NCI-H446 (cell line): ENCODE data around the gene NT5DC4.

Experiments
- DNase-seq, 2 experiments: peaks; one replicate each; lab custom pipeline; 2025; lab: John Stamatoyannopoulos, UW

Gene NT5DC4

DNA sequence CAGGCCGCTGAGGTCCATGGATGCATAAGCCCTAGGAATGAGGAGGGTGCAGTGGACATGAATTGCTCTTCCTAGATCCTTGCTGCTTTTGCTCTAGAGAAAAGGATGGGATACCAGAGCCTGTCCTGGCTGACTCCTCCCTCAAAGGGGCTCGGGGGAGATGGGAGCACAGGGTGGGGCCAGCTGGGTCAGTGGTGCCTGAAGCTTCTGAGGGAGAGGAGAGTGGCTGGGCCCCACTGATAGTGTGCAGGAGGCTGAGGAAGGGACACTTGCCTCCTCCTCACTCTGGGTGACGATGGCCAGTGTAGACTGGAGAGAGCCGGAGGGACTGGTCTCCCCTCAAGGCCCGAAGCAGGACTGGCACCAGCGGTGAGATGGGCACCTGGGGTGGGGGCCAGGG, at the start of gene NT5DC4:
TSS of gene NT5DC4 (plus strand) at position 236 of the 400 bp plus-strand sequence. CDS start at position 296, 60 bp downstream.
- DNase-seq: no peak

DNA sequence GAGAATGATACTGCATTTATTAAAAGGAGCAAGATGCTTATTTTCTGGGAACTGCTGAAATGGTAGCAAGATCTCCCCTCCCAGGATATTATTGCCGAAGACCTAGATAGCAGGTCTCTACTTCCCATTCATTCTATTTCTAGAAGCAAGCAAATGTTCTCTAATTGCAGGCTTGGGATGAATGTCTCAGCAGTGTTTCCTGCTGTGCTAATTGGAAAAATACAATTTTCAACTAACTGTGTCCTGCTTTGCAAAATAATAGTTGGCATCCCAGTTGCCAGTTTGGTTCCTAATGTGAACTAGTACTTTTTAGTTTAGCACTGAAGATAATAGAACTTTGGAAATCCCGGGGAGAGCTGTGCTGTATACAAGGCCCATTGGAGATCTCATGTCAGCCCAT, 49.0 kb upstream of the NT5DC4 start:
- no peak for DNase-seq

DNA sequence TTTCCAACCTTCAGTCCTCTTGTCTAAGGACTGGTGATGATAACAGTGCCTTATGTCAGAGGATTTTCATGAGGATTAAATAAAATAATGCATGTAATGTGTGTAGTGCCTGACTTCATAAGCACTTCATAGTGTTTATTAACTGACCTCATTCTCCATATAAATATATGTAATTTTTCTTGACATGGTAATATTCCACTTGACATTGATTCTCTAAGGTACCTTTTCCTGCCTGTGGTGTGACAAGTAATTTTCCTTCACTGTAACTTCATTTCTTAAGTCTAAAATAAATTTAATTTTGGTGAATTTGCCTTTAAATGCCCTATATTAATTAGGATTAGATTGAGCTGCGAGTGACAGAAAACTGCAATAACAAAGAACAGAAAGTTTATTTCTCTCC, 47.8 kb upstream of the NT5DC4 start:
- no peak for DNase-seq

DNA sequence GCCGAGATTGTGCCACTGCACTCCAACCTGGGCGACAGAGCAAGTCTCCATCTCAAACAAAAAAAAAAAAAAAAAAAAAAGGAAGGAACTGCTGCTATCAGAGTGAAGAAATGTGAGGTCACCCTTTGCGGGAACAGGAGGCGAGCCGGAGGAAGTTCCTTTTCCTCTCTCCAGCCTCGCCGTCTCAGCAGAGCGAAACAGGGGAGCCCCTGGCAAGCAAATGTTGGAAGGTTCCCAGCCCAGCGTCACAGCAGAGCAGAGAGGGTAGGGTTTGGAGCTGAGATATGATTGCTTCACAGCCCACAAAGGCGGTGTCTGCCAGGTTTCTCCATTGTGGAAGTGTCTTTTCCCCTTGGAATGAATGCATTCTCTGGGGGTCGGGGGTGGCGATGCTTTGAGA, 46.6 kb upstream of the NT5DC4 start:
- no peak for DNase-seq

DNA sequence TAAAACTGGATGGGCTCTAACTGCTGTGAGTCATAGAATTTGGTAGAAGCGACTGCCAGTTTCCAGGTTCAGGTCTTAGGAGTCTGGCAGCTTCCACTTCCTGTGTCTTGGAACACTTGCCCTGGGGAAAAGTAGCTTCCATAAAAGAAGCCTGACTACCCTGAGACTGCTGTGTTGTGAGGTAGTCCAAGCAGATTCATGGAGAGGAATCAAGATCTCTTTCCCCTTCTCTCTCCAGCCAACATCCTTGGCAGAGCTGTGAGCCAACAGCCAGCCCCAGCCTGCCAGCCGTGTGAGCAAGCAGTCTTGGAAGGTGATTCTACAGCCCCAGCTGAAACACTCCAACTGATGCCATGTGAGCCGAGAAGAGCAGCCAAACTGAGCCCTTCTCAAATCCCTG, 41.3 kb upstream of the NT5DC4 start:
- DNase-seq: peak; percentile 78 to 94

DNA sequence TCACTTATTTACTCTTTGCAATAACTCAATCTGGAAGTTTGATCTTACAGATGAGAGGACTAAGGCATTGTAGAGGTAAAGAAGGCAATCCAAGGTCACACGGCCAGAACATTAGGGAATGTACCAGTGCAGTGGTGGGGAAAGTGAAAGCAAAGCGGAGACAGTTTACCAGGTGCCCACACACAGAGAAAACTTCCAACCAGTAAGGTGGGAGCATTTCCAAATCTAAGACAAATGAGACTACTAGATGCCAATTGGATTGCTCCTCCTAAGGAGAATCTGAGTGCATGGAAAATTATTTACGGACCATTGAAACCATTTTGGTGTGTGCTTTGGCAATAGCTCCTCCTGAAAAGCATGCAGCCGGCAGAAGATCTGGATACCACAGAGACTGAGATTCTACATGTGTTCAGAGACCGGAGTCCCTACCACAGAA, 40.1 kb upstream of the NT5DC4 start:
- peak; percentile 76 to 87 for DNase-seq

DNA sequence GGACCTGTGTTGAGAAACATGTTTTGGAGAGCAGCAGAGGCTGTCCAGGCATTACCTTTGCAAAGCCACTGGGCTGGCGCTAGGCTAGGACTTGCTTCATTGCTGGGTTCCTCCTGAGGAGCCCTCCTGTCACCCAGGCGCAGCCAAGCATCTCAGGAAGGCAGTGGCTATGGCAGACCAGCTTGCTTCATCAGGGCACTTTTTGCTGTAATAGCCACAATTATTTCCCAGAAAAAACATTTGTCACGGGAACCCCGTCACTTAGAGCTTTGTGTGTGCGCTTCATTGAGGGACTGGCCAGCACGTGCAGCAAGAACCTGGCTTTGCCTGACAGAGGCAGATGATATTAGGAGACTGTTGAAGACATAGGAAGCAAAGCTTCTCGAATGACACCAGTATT, 38.7 kb upstream of the NT5DC4 start:
- no peak for DNase-seq

DNA sequence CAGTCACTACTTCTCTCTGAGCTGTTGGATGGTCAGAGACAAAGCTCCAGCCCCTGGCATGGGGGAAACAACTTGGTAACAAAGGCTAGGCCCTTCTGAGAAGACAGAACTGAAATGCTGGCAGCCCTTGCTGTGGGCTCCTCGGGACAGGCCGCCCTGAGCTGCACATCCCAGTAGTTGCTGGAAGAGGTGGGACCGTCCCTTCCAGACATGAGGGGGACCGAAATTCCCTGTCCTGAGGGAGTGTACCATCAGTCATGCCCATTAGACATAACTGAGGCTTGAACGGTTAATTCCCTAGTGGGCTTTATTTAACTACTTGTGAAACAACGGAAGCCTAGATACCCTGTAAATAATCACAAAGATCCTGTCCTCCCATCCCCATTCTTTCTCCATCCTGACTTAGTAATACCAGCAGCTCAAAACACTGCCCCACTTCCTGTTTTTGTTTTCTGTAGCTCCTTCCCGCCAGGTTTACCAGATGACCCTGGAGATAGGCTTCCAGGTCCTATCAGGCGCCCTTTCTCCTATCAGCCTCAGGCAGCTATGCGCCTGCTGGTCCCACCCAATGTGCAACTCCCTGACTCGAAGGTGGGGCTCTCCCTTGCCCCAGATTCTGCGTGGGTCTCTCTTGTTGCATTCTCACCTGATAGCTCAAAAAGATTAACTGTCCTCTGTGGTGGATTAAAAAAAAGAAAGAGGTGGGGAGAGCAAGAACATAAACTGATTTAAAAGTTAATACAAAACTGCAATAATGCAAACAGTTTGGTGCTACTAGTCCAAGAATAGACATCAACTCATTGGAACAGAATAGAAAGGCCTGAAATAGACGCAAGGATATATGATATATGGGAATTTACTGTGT, 37.0 kb upstream of the NT5DC4 start:
- no peak for DNase-seq

DNA sequence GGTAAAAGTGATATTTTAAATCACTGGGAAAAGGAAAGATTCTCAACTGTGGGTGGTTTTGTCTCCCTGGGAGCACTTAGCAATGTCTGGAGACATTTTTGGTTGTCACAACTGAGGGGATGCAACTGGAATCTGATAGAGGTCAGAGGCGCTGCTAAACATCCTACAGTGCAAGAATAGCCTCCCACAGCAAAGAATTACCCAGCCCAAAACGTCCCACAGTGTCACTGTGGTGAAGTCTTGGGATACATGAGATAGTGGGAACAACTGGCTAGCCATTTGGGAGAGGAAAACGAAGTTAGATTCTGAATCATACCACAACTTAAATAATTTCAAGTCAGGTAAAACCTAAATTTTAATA, 36.4 kb upstream of the NT5DC4 start:
- no peak for DNase-seq

DNA sequence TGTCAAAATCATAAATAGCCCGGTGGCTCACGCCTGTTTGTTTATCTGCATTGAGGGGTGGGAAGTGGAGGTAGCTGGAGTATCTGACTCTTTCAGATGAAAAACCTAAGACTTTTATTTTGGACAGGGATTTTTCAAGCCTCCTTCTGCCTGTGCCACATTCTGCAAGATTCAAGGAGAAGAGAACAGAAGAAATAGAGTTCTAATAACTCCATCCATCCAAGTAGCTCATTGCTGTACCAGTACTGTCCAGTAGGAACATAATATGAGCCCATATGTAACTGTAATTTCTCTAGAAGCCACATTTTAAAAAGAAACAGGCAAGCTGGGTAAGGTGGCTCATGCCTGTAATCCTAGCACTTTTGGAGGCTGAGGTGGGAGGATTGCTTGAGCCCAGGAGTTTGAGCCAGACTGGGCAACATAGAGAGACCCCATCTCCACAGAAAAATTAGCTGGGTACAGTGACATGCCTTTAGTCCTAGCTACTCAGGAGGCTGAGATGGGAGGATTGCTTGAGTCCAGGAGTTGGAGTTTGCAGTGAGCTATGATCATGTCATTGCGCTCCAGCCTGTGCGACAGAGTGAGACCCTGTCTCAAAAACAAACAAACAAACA, 35.4 kb upstream of the NT5DC4 start:
- DNase-seq: no peak

DNA sequence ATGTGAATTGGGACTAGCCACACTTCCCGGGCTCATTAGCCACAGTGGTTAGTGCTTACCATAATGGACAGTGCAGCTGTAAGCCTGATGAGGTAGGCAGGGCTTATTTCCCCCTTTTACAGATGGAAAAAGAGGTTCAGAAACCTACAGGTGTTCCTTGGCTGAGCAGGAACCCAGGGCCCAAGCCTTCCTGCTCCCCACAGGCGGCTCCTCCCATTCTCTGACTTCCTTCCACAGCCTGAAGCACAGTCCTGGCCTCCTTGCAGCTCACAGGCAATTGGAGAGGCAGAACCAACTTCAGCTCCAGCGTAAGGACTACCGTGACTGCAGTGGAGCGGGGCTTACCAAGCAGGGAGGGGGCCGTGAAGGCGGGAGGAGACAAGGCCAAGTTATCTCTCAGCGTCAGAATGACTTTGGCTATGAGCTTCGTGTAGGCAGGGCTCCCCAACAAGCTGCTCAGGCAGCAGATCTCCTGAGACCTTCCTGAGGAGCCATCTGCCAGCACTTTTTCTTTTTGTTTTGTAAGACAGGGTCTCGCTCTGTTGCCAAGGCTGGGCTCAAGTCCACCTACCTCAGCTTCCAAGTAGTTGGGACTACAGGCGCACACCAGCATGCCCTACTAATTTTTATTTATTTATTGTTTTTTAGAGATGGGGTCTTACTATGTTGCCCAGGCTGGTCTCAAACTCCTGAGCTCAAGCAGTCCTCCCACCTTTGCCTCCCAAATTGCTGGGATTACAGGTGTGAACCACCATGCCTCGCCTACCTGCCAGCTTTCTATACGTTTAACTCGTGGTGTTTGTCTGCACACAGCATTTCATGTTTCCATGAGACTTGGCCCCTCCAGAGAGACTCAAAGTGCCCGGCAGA, 34.2 kb upstream of the NT5DC4 start:
- peak; percentile 8 to 87 for DNase-seq

DNA sequence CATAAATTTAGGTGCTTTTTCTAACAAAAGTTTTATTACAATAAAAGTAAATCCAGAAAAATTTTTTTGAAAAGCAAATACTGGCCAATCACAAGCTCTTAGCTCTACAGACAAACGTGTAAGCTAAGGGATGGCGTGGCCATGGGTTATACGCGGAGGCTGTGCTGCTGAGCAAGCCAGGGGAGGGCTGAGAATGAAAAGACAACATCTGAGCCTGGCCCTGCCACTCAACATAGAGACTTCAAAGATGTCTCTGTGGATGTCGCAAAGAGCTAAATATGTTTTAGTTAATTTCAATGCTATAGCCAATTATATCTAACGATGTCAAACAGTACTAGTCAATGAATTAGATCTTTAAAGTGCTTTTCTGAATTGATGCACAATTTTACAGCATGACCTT, 33.3 kb upstream of the NT5DC4 start:
- no peak for DNase-seq

DNA sequence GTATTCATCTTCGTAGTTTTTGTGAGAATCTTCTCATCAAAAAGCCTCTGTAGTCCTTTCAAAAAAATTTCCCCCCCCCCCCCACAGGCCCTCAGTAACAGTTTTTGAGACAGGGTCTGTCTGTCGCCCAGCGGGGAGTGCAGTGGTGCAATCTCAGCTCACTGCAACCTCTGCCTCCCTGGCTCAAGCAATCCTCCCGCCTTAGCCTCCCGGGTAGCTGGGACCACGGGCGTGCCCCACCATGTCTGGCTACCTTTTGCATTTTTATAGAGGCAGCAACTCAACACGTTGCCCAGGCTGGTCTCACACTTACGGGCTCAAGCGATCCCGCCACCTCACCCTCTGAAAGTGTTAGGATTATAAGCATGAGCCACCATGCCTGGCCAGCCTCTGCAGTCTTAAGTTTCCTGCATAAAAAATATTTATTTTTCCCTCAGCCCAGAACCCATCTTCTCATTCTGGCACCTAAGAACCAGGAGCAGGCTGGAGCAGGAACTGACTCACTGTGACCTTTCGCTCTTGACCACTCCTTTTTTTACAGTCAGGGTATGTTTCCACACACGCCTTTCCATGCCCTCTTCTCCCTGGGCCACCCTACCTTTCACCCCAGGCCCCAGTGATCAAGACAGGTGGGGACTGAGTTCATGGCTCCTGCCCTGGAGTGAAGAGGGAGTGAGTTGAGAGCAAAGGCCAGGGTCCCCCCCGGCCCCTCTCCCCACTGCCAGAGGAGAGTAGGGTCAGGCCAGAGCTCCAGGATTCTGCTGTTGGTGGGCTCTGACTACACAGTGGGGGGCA, 32.5 kb upstream of the NT5DC4 start:
- DNase-seq: no peak

DNA sequence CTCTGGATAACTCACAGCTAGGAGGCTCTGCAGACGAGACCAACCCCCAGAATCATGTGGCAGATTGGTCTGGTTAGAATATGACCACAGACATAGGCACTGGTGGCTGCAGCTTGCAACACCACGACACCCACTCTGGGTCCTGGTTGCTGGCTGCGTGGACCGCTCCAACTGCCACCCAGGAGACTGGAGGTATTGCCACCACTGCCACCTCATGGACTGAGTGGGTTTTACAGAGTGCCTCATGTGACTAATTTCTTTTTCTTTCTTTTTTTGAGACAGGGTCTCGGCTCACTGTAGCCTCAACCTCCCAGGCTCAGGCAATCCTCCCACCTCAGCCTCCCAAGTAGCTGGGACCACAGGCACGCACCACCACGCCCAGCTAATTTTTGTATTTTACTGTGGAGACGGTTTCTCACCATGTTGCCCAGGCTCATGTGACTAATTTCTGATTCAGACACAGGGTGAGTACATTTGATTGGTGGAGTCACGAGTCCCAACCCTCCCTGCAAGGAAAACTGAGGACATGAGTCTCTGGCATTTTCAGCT, 29.9 kb upstream of the NT5DC4 start:
- DNase-seq: peak; percentile 36 to 61

DNA sequence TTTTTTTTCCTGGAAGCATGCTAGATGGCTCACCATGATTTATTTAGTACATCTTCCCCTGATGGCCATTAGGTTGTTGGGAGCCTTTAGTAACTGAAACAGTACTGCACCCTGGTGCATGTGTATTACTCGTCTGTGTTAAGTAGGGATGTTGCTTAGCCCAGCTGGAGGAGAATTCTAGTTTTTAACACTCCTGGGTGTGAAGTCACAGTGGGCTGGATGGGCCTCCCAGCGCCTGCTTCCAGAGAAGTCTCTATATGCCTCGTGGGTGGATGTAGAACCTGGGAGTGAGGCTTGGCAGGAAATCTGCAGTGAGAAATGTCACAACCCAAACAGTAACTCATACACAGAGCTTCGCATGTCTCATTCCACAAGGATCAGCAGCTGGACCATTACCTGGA, 28.9 kb upstream of the NT5DC4 start:
- no peak for DNase-seq

DNA sequence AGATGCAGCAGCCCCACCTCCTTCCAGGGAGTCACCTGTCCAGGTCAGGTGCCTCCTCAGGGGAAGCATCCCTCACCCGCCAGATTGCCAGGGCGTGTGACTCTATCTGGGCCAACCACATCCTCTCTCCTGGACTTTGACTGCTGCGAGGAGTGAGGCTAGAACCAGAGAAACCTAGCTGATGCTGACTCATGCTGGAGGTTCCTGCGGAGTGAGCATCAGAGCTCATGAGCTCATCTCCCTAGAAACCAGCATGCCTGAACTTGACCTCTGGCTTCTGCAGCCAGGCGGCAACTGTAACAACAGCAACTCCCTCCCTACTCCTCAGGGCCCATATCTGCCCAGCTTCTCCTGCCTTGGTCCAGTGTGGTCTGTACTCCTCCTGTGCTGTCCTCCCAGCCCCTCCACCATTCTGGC, 28.3 kb upstream of the NT5DC4 start:
- peak in 1 of 2 experiments; percentile 42 for DNase-seq

DNA sequence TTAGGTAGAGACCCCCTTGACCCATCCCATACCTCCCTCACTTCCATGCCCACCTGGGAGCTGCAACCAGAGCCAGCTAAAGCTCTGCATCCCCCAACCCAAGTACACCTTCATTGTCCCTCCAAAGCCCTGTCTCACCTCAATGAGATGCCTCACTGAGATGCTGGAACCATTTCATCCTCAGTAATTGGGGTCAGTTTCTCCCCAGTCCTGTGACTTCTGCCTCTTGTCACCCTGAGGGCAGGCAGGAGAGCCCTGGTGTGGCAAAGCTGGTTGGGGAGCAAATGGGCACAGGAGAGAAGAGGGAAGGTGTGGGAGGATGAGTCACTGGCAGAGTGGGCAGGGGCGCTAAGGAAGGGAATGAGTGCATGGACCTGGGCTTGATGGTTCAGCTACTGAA, 27.9 kb upstream of the NT5DC4 start:
- DNase-seq: no peak

DNA sequence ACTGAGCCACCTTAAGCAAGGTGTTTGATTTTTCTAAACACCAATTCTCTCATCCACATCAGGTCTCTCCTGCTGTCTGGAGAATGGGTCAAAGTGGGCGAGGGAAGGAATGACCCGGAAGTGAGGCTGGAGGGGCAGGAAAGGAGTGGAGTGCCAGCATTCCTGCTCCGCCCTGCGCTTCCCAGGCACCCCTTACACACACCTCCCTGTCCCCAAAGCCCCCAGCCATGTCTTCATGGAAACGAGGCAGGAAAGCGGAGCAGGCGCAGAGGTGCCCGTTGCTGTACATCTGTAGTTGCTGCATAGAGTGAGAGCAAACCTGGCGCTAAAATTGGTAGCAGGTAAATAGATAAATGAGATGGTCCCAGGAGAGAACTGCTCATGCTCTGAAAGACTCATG, 27.2 kb upstream of the NT5DC4 start:
- no peak for DNase-seq

DNA sequence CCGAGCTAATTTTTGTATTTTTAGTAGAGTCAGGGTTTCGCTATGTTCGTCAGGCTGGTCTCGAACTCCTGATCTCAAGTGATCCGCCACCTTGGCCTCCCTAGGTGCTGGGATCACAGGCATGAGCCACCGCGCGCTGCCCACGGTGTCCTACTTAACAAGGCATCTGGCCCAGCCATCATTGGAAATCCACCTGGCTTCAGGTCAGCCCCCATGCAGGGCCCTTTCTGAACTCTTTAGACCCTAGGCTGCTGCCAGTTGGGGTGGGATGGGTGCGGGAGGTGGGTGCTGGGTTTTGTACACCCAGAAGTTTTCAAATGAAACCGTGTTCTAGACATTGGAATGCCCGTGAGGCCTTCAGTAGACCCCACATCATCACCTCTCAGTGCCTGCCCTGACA, 26.6 kb upstream of the NT5DC4 start:
- no peak for DNase-seq

DNA sequence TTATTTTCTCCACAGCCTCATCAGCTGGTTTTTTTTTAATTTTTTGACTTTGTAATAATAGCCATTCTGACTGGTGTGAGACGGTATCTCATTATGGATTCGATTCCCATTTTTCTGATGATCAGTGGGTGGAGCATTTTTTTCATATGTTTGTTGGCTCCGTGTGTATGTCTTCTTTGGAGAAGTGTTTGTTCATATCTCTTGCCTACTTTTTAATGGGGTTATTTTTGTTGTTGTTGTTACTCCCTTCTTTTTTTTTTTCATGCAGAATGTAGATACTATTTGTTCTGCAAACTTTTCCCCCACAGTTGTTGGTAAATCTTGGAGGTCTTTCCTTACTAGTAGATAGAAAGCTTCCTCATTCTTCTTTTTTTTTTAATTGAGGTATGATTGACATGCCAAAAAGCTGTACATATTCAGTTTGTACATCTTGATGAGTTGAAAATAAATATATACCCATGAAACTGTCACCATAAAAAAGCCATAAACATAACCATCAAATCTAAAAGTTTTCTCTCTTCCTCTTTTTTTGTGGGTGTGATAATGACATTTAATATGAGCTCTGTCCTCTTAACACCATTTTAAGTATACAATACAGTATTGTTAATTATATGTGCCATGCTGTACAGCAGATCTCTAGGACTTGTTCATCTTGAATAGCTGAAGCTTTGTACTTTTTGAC, 21.8 kb upstream of the NT5DC4 start:
- no peak for DNase-seq
